ENCODE data around the gene KRIT1. TPM values are rescaled to one million over a fixed set of nuclear protein-coding genes. Genes with fewer than 3 reads are reported as not detected.

Gene KRIT1
- 10 to 100 TPM; 28.7 to 47.6 (median 32.5) TPM for total RNA-seq

GRCh38 chr7:92245487-92246359 lies at the start of gene KRIT1, which contains the start of gene ANKIB1:
Gene KRIT1 (minus strand): TSS chr7:92245914. CDS start chr7:92242135, 3,779 bp downstream.
Gene ANKIB1 (plus strand): TSS chr7:92245974. CDS start chr7:92294979, 49,005 bp downstream.
- intact Hi-C loops (cut with DNase I; ENCODE audit: low total_unique reads) (loop anchor here (2.0 to 10.0 kb wide), 5 partner anchors 67 to 983 kb away; partner anchors contain the start of genes AKAP9, FZD1, GATAD1 and LRRD1), in situ Hi-C loops (cut with MboI; ENCODE audit: low sequenced_read_pairs in 4 of 4) (loop anchor here in 2 of 4 donors (10.0 to 25.0 kb wide), 2 partner anchors 199 to 292 kb away; partner anchors contain the start of genes GATAD1 (in 1 of the 2), PEX1 (in 1 of the 2) and RBM48 (in 1 of the 2))
- peak; percentile 83 to 84 for DNase-seq
- H3K9me3 ChIP-seq, result no peaks in the 10 kb centered on the region
- H3K4me3 ChIP-seq, result peak within 1 kb of the TSS; percentile 81 to 98 (median 84)
- H3K27me3 ChIP-seq, result no peaks in the 10 kb centered on the region
- H3K4me1 ChIP-seq, result peaks cover 28 to 38% of the 10 kb centered on the region in 2 donors
- H3K36me3 ChIP-seq, result peaks cover 0 to 7% of the 10 kb centered on the region in 2 donors
- TF ChIP-seq POLR2A (IDR thresholded peaks at IDR 0.05) (peak; percentile 39 to 56), CTCF (IDR thresholded peaks at IDR 0.05 in 4 of 5, conservative IDR thresholded peaks at IDR 0.05 in 1 of 5) (peak in 2 of 5 experiments; percentile 26 to 33)
- peak within 1 kb of the TSS; percentile 86 to 98 (median 94) for H3K27ac ChIP-seq
- peak; percentile 94 to 97 for ATAC-seq

DNA sequence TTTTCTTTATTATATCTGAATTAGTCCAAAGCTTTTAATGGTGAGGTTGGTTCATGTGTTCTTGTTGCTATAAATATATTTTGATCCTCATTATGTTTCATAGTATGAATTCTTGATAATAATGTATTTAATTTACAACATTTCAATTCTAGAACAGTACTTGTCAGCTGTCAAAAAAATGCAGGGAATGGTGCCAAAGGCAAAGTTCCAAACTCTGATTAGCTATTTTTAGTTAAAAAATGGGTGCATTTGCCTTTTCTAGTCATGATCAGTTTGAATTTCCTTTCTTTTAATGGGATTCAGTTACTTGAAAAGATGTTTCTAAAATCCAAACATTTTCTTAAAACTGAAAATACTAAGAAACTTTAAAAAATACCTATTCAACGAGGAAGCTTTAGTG lies 49.7 kb upstream of the KRIT1 start:
- ATAC-seq, result no peak

GRCh38 chr7:92293896-92294590 lies 48.3 kb upstream of the KRIT1 start:
- H3K27me3 ChIP-seq, result no peaks in the 10 kb centered on the region
- no peaks in the 10 kb centered on the region for H3K9me3 ChIP-seq
- DNase-seq (no peak), ATAC-seq (no peak)
- H3K27ac ChIP-seq, result peak overlapping the region in 2 of 4 donors; percentile 12 to 37
- intact Hi-C loops (cut with DNase I; ENCODE audit: low total_unique reads) (no loop called here), in situ Hi-C loops (cut with MboI; ENCODE audit: low sequenced_read_pairs in 4 of 4) (no loop called here)
- peak overlapping the region in 3 of 4 donors; percentile 8 to 14 (median 8) for H3K4me3 ChIP-seq
- peaks cover 0 to 5% of the 10 kb centered on the region in 2 donors for H3K36me3 ChIP-seq
- TF ChIP-seq POLR2A (IDR thresholded peaks at IDR 0.05), result no peak
- TF ChIP-seq CTCF (IDR thresholded peaks at IDR 0.05 in 4 of 5, conservative IDR thresholded peaks at IDR 0.05 in 1 of 5), result no peak
- H3K4me1 ChIP-seq, result peaks cover 22 to 31% of the 10 kb centered on the region in 2 donors

More for the DNA sequence above, 49.7 kb upstream of the KRIT1 start:
- peaks cover 22 to 31% of the 10 kb centered on the region in 2 donors for H3K4me1 ChIP-seq
- in situ Hi-C loops (cut with MboI; ENCODE audit: low sequenced_read_pairs in 4 of 4), result no loop called here
- peaks cover 0 to 5% of the 10 kb centered on the region in 2 donors for H3K36me3 ChIP-seq
- intact Hi-C loops (cut with DNase I; ENCODE audit: low total_unique reads), result no loop called here
- H3K27ac ChIP-seq, result peak overlapping the region in 2 of 4 donors; percentile 14 to 19
- no peak overlapping the region for H3K4me3 ChIP-seq
- TF ChIP-seq POLR2A (IDR thresholded peaks at IDR 0.05), result no peak
- TF ChIP-seq CTCF (IDR thresholded peaks at IDR 0.05 in 4 of 5, conservative IDR thresholded peaks at IDR 0.05 in 1 of 5), result no peak
- no peak for DNase-seq
- no peaks in the 10 kb centered on the region for H3K9me3 ChIP-seq
- H3K27me3 ChIP-seq, result no peaks in the 10 kb centered on the region

- intact Hi-C loops (cut with DNase I; ENCODE audit: low total_unique reads), result no loop called here
These were observed 47.3 kb upstream of the KRIT1 start for GRCh38 chr7:92292981-92293380.

More at GRCh38 chr7:92292981-92293380, 47.3 kb upstream of the KRIT1 start:
- in situ Hi-C loops (cut with MboI; ENCODE audit: low sequenced_read_pairs in 4 of 4), result no loop called here
- Histone ChIP-seq H3K4me3 (no peak overlapping the region), H3K27me3 (no peaks in the 10 kb centered on the region), H3K36me3 (peaks cover 0 to 5% of the 10 kb centered on the region in 2 donors), H3K27ac (peak overlapping the region in 1 of 4 donors; percentile 16), H3K4me1 (peaks cover 22 to 31% of the 10 kb centered on the region in 2 donors), H3K9me3 (no peaks in the 10 kb centered on the region)
- DNase-seq, result no peak
- no peak for ATAC-seq
- TF ChIP-seq POLR2A (IDR thresholded peaks at IDR 0.05), result no peak
- no peak for TF ChIP-seq CTCF (IDR thresholded peaks at IDR 0.05 in 4 of 5, conservative IDR thresholded peaks at IDR 0.05 in 1 of 5)
